Prostate gland (tissue), 2 donors: ENCODE results near the gene ADORA2A. TPM values are rescaled to one million over a fixed set of nuclear protein-coding genes. Genes with fewer than 3 reads are reported as not detected.
"Not testable (repeated sequence)": the region's sequence is repeated elsewhere in the genome, so short reads cannot be mapped to it uniquely, and the experiment has no call there.

Experiments
- DNase-seq: peaks from one replicate; pipeline ENCODE4 v3.0.0-alpha.2; 2019; ENCODE audit warnings: low spot score
- H3K27ac ChIP-seq, 2 donors: fragments of 200-600 bp; sonication (generic); 2 replicates each; pipeline ENCODE4 v1.5.1; 2017 to 2019
- H3K27me3 ChIP-seq: fragments of 200-600 bp; sonication (generic); replicated peaks from 2 replicates; pipeline ENCODE4 v1.5.1; 2019; ENCODE audit not compliant: insufficient read depth
- H3K36me3 ChIP-seq, 2 donors: fragments of 200-600 bp; sonication (generic); 1 replicate in 1 of 2; 2 replicates in 1 of 2; pipeline versions ENCODE4 v1.5.1 to v1.8.1; 2017 to 2019
- H3K4me1 ChIP-seq: fragments of 200-600 bp; sonication (generic); replicated peaks from 2 replicates; pipeline ENCODE4 v1.5.1; 2019
- H3K4me3 ChIP-seq, 2 donors: fragments of 200-600 bp; sonication (generic); 2 replicates each; pipeline ENCODE4 v1.5.1; 2017 to 2019
- H3K9me3 ChIP-seq: fragments of 200-600 bp; sonication (generic); 2 replicates; pipeline ENCODE4 v1.5.1; 2017
- POLR2A ChIP-seq: fragments of 450-650 bp; IDR thresholded peaks from one replicate; pipeline ENCODE4 v1.6.1; 2016; ENCODE audit warnings: antibody characterized with exemption, mild to moderate bottlenecking
- POLR2AphosphoS5 ChIP-seq: sonication (generic); formaldehyde crosslinking; IDR thresholded peaks from one replicate; pipeline ENCODE4 v1.6.1; 2017; ENCODE audit warnings: antibody characterized with exemption
- WGBS: methylation state at CpG from one replicate; pipeline ENCODE4 v1.1.5; 2018; 5-methylcytosine and 5-hydroxymethylcytosine counted together
- intact Hi-C: fragments of 100-400 bp; cut with DNase I; formaldehyde crosslinking; loops from one replicate; pipeline ENCODE4 v1.14.2; 2022
- total RNA-seq, 2 donors: library from RNA; depleted of rRNA; stranded (reverse); fragments of >200 nt; gene quantifications; one replicate each; pipeline ENCODE4 v1.1.0, GENCODE V29; 2016
- TF ChIP-seq, protein P1 (sequence below), 4 experiments: fragments of 200-600 bp in 2 of 4; fragments of 450-650 bp in 2 of 4; sonication (generic) in 2 of 4; IDR thresholded peaks; 1 replicate in 3 of 4; 2 replicates in 1 of 4; pipeline ENCODE4 v1.5.1; 2016 to 2019; ENCODE audit warnings: antibody characterized with exemption in 4 of 4, mild to moderate bottlenecking in 2 of 4, moderate library complexity in 2 of 4

ADORA2A gene
- total RNA-seq, 2 donors from 2014 or later: 2.1 to 3.7 TPM

DNA sequence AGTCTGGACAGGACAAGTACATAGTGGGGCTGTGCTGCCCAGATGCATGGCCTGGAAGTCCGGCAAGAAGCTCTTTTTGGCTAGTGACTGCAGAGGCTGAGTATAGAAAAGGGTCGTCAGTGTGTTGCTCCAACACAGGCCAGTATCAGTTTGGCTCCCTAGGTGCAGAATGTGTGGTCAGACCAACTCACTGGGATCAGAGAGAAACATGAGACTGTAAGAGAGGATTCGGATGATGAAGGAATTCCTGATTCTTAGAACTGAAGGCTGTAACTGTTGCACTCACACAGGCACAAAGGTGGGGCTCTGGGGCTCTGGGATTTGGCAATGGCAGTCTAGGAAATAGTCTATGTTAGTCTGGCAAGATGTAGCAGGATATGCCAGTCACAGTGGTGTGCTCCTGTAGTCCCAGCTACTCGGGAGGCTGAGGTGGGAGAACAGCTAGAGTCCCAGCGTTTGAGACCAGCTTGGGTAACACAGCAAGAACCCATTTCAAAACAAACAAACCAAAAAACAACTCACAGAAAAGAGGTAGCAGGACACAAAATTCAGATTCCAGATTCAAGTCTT lies 56.7 kb downstream of the ADORA2A start:
- no peak overlapping the region for H3K4me3 ChIP-seq
- H3K27ac ChIP-seq: no peak overlapping the region
- WGBS: 68% methylated on average over 5 of the region's 5 CpGs
- H3K27me3 ChIP-seq: no peaks in the 10 kb centered on the region
- no peaks in the 10 kb centered on the region for H3K36me3 ChIP-seq
- no peaks in the 10 kb centered on the region for H3K9me3 ChIP-seq
- intact Hi-C loops: no loop called here
- no peak for DNase-seq
- no peaks in the 10 kb centered on the region for H3K4me1 ChIP-seq
- TF ChIP-seq POLR2AphosphoS5: no peak
- no peak for TF ChIP-seq POLR2A
- TF ChIP-seq, protein P1, sequence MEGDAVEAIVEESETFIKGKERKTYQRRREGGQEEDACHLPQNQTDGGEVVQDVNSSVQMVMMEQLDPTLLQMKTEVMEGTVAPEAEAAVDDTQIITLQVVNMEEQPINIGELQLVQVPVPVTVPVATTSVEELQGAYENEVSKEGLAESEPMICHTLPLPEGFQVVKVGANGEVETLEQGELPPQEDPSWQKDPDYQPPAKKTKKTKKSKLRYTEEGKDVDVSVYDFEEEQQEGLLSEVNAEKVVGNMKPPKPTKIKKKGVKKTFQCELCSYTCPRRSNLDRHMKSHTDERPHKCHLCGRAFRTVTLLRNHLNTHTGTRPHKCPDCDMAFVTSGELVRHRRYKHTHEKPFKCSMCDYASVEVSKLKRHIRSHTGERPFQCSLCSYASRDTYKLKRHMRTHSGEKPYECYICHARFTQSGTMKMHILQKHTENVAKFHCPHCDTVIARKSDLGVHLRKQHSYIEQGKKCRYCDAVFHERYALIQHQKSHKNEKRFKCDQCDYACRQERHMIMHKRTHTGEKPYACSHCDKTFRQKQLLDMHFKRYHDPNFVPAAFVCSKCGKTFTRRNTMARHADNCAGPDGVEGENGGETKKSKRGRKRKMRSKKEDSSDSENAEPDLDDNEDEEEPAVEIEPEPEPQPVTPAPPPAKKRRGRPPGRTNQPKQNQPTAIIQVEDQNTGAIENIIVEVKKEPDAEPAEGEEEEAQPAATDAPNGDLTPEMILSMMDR (IDR thresholded peaks at IDR 0.05): no peak

DNA sequence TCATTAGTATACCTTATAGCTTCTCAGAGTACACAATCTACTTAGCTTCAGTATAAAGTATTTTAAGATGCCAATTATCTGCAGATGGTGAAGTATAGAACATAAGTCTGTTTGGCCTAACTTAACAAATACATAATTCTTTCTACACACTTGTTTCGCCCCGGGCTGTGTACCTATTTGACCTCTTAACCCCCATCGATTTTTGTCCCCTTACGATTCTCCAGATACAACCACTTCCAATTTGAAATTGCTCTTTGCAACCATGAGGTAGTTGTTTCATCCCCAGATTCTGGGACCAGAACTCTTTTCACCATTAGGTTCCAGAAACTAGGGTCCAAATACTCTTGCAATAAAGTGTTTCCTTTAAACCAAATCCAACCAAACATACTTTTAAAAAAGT lies 57.8 kb downstream of the ADORA2A start:
- H3K36me3 ChIP-seq: no peaks in the 10 kb centered on the region
- DNase-seq: no peak
- H3K27me3 ChIP-seq: no peaks in the 10 kb centered on the region
- H3K4me1 ChIP-seq: no peaks in the 10 kb centered on the region
- TF ChIP-seq POLR2AphosphoS5 (no peak), POLR2A (no peak)
- TF ChIP-seq, protein P1 (IDR thresholded peaks at IDR 0.05): no peak
- no peak overlapping the region for H3K4me3 ChIP-seq
- intact Hi-C loops: no loop called here
- no peaks in the 10 kb centered on the region for H3K9me3 ChIP-seq
- no peak overlapping the region for H3K27ac ChIP-seq
- 95% methylated on average over 4 of the region's 4 CpGs for WGBS

GRCh38 chr22:24485608-24486007 lies 58.2 kb downstream of the ADORA2A start:
- TF ChIP-seq, protein P1 (IDR thresholded peaks at IDR 0.05): no peak
- no peak for TF ChIP-seq POLR2A
- no peak for TF ChIP-seq POLR2AphosphoS5
- DNase-seq: no peak
- Histone ChIP-seq H3K27ac (no peak overlapping the region), H3K4me1 (no peaks in the 10 kb centered on the region), H3K36me3 (no peaks in the 10 kb centered on the region), H3K9me3 (no peaks in the 10 kb centered on the region), H3K27me3 (no peaks in the 10 kb centered on the region), H3K4me3 (no peak overlapping the region)
- intact Hi-C loops: no loop called here
- 72% methylated on average over 3 of the region's 3 CpGs for WGBS

- 76% methylated on average over 2 of the region's 2 CpGs for WGBS
- H3K36me3 ChIP-seq: no peaks in the 10 kb centered on the region
Measured at GRCh38 chr22:24486501-24486921, 59.1 kb downstream of the ADORA2A start.

GRCh38 chr22:24489011-24489410 lies 61.6 kb downstream of the ADORA2A start:
- no peaks in the 10 kb centered on the region for H3K9me3 ChIP-seq
- intact Hi-C loops: no loop called here
- DNase-seq: no peak
- no peak for TF ChIP-seq POLR2AphosphoS5
- H3K4me1 ChIP-seq: no peaks in the 10 kb centered on the region
- H3K4me3 ChIP-seq: no peak overlapping the region
- H3K27me3 ChIP-seq: no peaks in the 10 kb centered on the region
- H3K27ac ChIP-seq: no peak overlapping the region
- no peaks in the 10 kb centered on the region for H3K36me3 ChIP-seq
- 58% methylated on average over 2 of the region's 2 CpGs for WGBS

More at GRCh38 chr22:24486501-24486921, 59.1 kb downstream of the ADORA2A start:
- Histone ChIP-seq H3K9me3 (no peaks in the 10 kb centered on the region), H3K4me3 (no peak overlapping the region), H3K27ac (no peak overlapping the region), H3K27me3 (no peaks in the 10 kb centered on the region), H3K4me1 (no peaks in the 10 kb centered on the region)
- intact Hi-C loops: no loop called here
- DNase-seq: no peak
- TF ChIP-seq, protein P1 (IDR thresholded peaks at IDR 0.05): no peak
- TF ChIP-seq POLR2AphosphoS5 (no peak), POLR2A (no peak)

GRCh38 chr22:24489434-24489833 lies 62.0 kb downstream of the ADORA2A start:
- H3K9me3 ChIP-seq, DNase-seq, H3K27ac ChIP-seq, intact Hi-C loops, H3K27me3 ChIP-seq, H3K4me1 ChIP-seq, H3K36me3 ChIP-seq, H3K4me3 ChIP-seq: not testable (repeated sequence)
- WGBS: 97% methylated on average over 1 of the region's 1 CpG
